Kidney (tissue), 14 donors: ENCODE data around the gene NDUFV3. TPM values are rescaled to one million over a fixed set of nuclear protein-coding genes. Genes with fewer than 3 reads are reported as not detected.
"Not testable (repeated sequence)": the region's sequence is repeated elsewhere in the genome, so short reads cannot be mapped to it uniquely, and the experiment has no call there.

Experiments
- DNase-seq, 5 donors: peaks; one replicate each; pipeline ENCODE4 v3.0.0-alpha.2; 2013 to 2020
- FAIRE-seq: peaks from 2 replicates; lab custom pipeline; 2012; peaks lifted over from hg19 to GRCh38; lab: Jason Lieb, UNC
- H3K27ac ChIP-seq, 2 donors: one replicate each; pipeline ENCODE4 v1.7.0; 2013; ENCODE audit warnings: low read depth in 2 of 2, low read length in 2 of 2, inconsistent platforms in 1 of 2
- H3K27me3 ChIP-seq: one replicate; pipeline ENCODE4 v1.7.1; 2013; ENCODE audit warnings: low read length, inconsistent platforms; ENCODE audit not compliant: control insufficient read depth, insufficient read depth
- H3K36me3 ChIP-seq, 3 donors: one replicate each; pipeline versions ENCODE4 v1.7.0 to v1.7.1; 2013; ENCODE audit warnings: low read length in 3 of 3, control low read depth in 1 of 3, inconsistent platforms in 1 of 3; ENCODE audit not compliant: insufficient read depth in 3 of 3, control insufficient read depth in 2 of 3
- H3K4me1 ChIP-seq, 3 donors: one replicate each; pipeline versions ENCODE4 v1.7.0 to v1.7.1; 2013; ENCODE audit warnings: low read length in 3 of 3, inconsistent platforms in 1 of 3, low read depth in 1 of 3; ENCODE audit not compliant: control insufficient read depth in 2 of 3, insufficient read depth in 2 of 3
- H3K4me3 ChIP-seq, 3 donors: one replicate each; pipeline versions ENCODE4 v1.7.0 to v1.8.1; 2013; ENCODE audit warnings: low read length in 3 of 3, control low read depth in 1 of 3, inconsistent platforms in 1 of 3
- H3K9ac ChIP-seq, 3 donors: one replicate each; pipeline versions ENCODE4 v1.7.0 to v1.7.1; 2013; ENCODE audit warnings: low read length in 3 of 3, control low read depth in 1 of 3, inconsistent platforms in 1 of 3
- H3K9me3 ChIP-seq, 3 donors: one replicate each; pipeline versions ENCODE4 v1.7.0 to v1.7.1; 2013; ENCODE audit warnings: low read length in 3 of 3, control low read depth in 1 of 3, inconsistent platforms in 1 of 3; ENCODE audit not compliant: control insufficient read depth in 2 of 3, insufficient read depth in 1 of 3
- intact Hi-C: fragments of 100-400 bp; cut with DNase I; formaldehyde crosslinking; loops from one replicate; pipeline ENCODE4 v1.11.1; 2022
- polyA plus RNA-seq: library from polyadenylated mRNA; stranded (reverse); fragments of 350-450 nt; fragmentation: Illumina TruSeq; extraction: RNeasy Lipid Tissue Mini Kit (QIAGEN cat#74804); gene quantifications from one replicate; pipeline ENCODE4 v1.2.3, GENCODE V29; 2014; ENCODE audit warnings: low read depth, low replicate concordance; ENCODE audit not compliant: insufficient read depth
- total RNA-seq: library from RNA; stranded (reverse); fragmentation: NEBNext Ultra II Directional; extraction: Animal tissue kit (Norgen Biotek cat#: 25700); gene quantifications from one replicate; pipeline ENCODE4 v1.2.1, GENCODE V29; 2021
- TF ChIP-seq, protein P1 (sequence below): IDR thresholded peaks from 3 replicates; pipeline ENCODE4 v1.5.1; 2012; ENCODE audit warnings: mild to moderate bottlenecking, moderate library complexity, borderline replicate concordance; ENCODE audit not compliant: insufficient read depth; ENCODE audit errors: extremely low read depth
- donor health status: control.
- donor health status: control.
- donor health status: control.
- donor health status: control.
- donor health status: control.
- donor health status: DM: yes; HTN: yes; CAD: no.
- donor health status: Normal renal cell carcinoma (clear cell type).

NDUFV3 gene
- total and polyA plus RNA-seq, 2 donors from 2014 or later: 29.6 to 37.0 TPM

DNA sequence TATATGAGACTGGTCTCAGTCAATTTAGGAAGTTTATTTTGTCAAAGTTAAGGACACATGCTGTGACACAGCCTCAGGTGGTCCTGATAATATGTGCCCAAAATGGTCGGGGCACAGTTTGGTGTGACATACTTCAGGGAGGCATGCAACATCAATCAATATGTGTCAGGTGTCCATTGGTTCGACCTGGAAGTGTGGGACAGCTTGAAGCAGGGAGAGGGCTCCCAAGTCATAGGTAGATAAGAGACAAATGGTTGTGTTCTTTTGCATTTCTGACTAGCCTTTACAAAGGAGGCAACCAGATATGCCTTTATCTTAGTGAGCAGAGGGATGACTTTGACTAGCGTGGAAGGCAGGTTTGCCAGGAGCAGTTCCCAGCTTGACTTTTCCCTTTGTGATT lies 36.9 kb downstream of the NDUFV3 start:
- Histone ChIP-seq H3K4me3 (no peak overlapping the region), H3K9ac (no peak overlapping the region), H3K4me1 (peaks cover 0 to 2% (median 0%) of the 10 kb centered on the region in 3 donors), H3K9me3 (no peaks in the 10 kb centered on the region), H3K27ac (no peak overlapping the region), H3K36me3 (no peaks in the 10 kb centered on the region), H3K27me3 (no peaks in the 10 kb centered on the region)
- FAIRE-seq: no peak
- intact Hi-C loops: no loop called here
- TF ChIP-seq, protein P1, sequence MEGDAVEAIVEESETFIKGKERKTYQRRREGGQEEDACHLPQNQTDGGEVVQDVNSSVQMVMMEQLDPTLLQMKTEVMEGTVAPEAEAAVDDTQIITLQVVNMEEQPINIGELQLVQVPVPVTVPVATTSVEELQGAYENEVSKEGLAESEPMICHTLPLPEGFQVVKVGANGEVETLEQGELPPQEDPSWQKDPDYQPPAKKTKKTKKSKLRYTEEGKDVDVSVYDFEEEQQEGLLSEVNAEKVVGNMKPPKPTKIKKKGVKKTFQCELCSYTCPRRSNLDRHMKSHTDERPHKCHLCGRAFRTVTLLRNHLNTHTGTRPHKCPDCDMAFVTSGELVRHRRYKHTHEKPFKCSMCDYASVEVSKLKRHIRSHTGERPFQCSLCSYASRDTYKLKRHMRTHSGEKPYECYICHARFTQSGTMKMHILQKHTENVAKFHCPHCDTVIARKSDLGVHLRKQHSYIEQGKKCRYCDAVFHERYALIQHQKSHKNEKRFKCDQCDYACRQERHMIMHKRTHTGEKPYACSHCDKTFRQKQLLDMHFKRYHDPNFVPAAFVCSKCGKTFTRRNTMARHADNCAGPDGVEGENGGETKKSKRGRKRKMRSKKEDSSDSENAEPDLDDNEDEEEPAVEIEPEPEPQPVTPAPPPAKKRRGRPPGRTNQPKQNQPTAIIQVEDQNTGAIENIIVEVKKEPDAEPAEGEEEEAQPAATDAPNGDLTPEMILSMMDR: no peak
- DNase-seq: no peak

DNA sequence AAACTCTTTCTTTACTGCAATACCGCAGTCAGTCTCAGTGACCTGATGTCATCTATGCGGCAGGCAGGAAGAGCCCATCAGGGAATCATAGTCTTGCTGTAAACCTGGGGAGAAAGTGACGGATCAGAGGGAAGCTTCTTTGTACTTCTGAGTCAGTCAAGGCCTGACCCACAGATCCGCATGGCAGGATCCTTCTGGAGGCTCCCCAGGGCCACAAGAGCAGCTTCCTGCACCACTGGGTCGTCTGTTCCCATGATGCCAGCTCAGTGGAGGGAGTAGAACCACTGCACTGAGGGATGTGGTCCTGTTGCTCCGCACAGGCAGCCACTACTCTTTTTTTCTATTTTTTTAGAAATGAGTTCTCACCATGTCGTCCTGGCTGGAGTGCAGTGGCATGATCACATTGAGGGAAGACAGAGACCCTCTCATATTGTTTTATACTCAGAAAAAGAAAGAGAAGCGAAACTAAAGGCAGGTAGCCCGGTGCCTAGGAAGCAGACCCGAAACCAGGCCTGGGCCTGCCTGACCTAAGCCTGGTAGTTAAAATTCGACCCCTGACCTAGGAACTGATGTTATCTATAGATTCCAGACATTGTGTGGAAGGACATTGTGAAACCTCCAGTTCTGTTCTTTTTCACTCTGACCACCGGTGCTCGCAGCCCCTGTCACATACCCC lies 38.6 kb downstream of the NDUFV3 start:
- no peak for FAIRE-seq
- H3K4me3 ChIP-seq: no peak overlapping the region
- TF ChIP-seq, protein P1: no peak
- no peak overlapping the region for H3K27ac ChIP-seq
- H3K36me3 ChIP-seq: no peaks in the 10 kb centered on the region
- no peak overlapping the region for H3K9ac ChIP-seq
- no peak for DNase-seq
- intact Hi-C loops: no loop called here
- peaks cover 0 to 2% (median 0%) of the 10 kb centered on the region in 3 donors for H3K4me1 ChIP-seq
- no peaks in the 10 kb centered on the region for H3K9me3 ChIP-seq
- H3K27me3 ChIP-seq: no peaks in the 10 kb centered on the region

DNA sequence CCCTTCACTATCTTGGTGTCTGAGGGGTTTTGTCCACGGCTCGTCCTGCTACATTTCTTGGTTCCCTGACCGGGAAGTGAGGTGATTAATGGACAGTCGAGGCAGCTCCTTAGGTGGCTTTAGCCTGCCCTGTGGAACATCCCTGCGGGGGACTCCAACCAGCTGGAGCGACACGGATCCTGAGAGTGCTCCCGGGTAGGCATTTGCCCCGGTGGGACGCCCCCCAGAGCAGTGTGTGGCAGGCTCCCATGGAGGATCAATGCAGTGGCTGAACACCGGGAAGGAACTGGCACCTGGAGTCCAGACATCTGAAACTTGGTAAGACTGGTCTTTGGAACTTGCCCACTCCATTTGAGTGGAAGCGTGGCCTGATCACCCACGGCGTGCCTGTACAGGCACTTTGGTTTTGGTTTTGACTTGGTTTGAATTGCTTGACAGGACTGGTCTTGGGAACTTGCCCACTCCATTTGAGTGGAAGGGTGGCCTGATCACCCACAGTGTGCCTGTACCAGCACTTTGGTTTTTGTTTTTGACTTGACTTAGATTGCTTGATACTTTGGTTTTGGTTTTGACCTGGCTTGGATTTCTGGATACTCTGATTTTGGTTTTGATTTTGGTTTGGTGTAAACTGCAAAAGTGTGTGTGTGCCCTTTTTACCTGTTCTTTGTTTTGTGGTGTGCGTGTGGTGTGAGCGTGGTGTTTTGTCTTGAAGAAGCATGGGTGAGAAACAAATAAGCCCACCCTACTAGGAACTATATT lies 39.4 kb downstream of the NDUFV3 start:
- H3K9ac ChIP-seq, H3K36me3 ChIP-seq, intact Hi-C loops, H3K4me1 ChIP-seq, H3K4me3 ChIP-seq, H3K27me3 ChIP-seq, DNase-seq, H3K9me3 ChIP-seq, H3K27ac ChIP-seq, FAIRE-seq: not testable (repeated sequence)

DNA sequence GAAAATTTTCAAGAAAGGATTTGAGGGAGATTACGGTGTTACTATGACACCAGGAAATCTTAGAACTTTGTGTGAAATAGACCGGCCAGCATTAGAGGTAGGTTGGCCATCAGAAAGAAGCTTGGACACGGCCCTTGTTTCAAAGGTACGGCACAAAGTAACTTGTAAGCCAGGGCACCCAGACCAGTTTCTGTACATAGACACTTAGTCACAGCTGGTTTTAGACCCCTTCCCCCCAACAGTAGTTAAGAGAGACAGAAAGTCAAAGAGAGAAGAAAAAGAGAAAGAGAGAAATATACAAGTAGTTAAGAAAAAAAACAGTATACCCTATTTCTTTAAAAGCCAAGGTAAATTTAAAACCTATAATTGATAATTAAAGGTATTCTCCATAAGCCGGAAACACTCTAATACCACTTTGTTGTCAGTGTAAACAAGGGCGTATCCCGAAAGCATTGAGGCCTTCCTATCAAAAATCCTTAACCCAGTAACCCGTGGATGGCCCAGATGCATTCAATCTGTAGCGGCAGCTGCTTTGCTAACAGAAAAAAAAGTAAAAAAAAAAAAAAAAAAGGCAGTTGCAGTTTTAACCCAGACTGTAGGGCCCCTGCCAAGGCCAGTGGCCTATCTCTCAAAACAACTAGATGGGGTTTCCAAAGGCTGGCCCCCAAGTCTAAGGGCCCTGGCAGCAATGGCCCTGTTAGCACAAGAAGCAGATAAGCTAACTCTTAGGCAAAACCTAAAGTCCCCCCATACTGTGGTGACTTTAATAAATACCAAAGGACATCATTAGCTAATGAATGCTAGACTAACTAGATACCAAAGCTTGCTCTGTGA lies 40.2 kb downstream of the NDUFV3 start:
- H3K9ac ChIP-seq, H3K36me3 ChIP-seq, FAIRE-seq, H3K27me3 ChIP-seq, H3K27ac ChIP-seq, intact Hi-C loops, H3K4me3 ChIP-seq, H3K4me1 ChIP-seq, H3K9me3 ChIP-seq: not testable (repeated sequence)
- DNase-seq: peak in 2 of 5 donors; percentile 29 to 47

DNA sequence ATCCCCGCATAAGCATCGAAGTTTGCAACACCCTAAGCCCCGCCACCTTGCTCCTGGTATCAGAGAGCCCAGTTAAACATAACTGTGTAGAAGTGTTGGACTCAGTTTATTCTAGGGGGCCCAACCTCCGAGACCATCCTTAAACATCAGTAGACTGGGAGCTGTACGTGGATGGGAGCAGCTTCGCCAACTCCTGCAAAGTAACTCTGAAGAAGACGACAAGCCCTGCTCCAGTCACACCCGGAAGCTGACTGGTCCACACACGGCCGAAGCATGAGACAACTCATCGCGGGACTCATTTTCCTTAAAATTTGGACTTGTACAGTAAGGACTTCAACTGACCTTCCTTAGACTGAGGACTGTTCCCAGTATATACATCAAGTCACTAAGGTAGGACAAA lies 40.9 kb downstream of the NDUFV3 start:
- intact Hi-C loops, DNase-seq, H3K9ac ChIP-seq, H3K4me3 ChIP-seq, H3K27me3 ChIP-seq, H3K4me1 ChIP-seq, H3K36me3 ChIP-seq, FAIRE-seq, H3K27ac ChIP-seq, H3K9me3 ChIP-seq: not testable (repeated sequence)

DNA sequence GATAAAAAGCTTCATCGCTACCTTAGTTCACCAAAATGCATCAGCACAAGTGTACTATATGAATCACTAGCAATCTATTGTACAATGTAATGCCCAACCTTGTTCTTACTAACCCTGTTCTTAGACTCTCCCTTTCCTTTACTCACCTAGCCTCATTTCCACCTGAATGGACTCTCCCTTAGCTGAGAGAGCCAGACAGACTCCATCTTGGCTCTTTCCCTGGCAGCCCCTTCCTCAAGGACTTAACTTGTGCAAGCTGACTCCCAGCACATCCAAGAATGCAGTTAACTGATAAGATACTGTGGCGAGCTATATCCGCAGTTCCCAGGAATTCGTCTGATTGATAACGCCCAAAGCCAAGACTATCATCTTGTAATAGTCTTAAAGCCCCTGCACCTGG lies 43.3 kb downstream of the NDUFV3 start:
- H3K9me3 ChIP-seq, DNase-seq, H3K4me1 ChIP-seq, H3K36me3 ChIP-seq, H3K9ac ChIP-seq, H3K4me3 ChIP-seq, H3K27me3 ChIP-seq, FAIRE-seq, H3K27ac ChIP-seq, intact Hi-C loops: not testable (repeated sequence)
